Cardiac muscle cell (in vitro differentiated cells and primary cell): Measurements from ENCODE around the gene DPP10. TPM values are rescaled to one million over a fixed set of nuclear protein-coding genes. Genes with fewer than 3 reads are reported as not detected.

Experiments used
- DNase-seq, 2 donors: peaks; one replicate each; pipeline versions ENCODE4 v3.0.0 to v3.0.0-alpha.2; 2010 to 2017; ENCODE audit warnings: low read depth in 1 of 2, low spot score in 1 of 2
- H3K27ac ChIP-seq: fragments of 200-600 bp; sonication (generic); 2 replicates; pipeline ENCODE4 v1.5.1; 2016
- H3K27me3 ChIP-seq: fragments of 200-600 bp; sonication (generic); 2 replicates; pipeline ENCODE4 v1.6.0; 2016; ENCODE audit warnings: control low read depth
- H3K36me3 ChIP-seq: fragments of 200-600 bp; sonication (generic); 2 replicates; pipeline ENCODE4 v1.5.1; 2016; ENCODE audit warnings: control low read depth
- H3K4me1 ChIP-seq: fragments of 200-600 bp; sonication (generic); 2 replicates; pipeline ENCODE4 v1.8.1; 2017; ENCODE audit warnings: low read depth, mild to moderate bottlenecking, mixed run types
- H3K4me3 ChIP-seq: fragments of 200-600 bp; sonication (generic); 2 replicates; pipeline ENCODE4 v1.5.1; 2016; ENCODE audit warnings: mild to moderate bottlenecking
- H3K9me3 ChIP-seq: fragments of 200-600 bp; sonication (generic); 2 replicates; pipeline ENCODE4 v1.5.1; 2017; ENCODE audit warnings: low read depth, mild to moderate bottlenecking, control low read depth
- polyA plus RNA-seq: library from polyadenylated mRNA; unstranded; fragments of >200 nt; fragmentation: Nextera tagmentation; extraction: Ambion mirVana; gene quantifications from 2 replicates; pipeline ENCODE4 v1.2.1, GENCODE V29; 2016
- total RNA-seq: library from RNA; depleted of rRNA; stranded (reverse); fragments of >200 nt; gene quantifications from 2 replicates; pipeline ENCODE4 v1.2.3, GENCODE V29; 2016
- TF ChIP-seq, protein P1 (sequence below): IDR thresholded peaks from 2 replicates; pipeline ENCODE4 v1.5.1; 2012; ENCODE audit warnings: low read depth, mild to moderate bottlenecking, low read length

DPP10 gene
- total and polyA plus RNA-seq, 2 experiments from 2014 or later = 1.1 to 1.4 TPM

DNA sequence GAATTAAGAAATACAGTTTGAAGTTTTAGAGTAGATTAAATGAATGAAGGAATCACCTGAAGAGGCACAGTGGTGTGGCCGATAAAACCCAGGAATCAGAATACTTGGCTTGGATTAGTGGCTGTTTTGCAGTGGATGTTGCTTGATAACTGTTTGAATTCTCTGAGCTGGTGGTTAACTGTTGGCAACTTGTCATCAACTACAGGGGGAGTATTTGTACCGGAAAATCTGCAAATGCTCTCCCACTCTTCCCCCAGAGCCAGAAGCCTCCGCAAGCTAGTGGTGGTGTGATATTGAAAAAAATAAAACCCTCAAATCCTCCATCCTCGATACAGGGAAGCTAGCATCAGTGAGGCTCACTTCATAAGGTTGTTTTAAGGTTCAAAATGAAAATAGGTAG, 326.7 kb downstream of the DPP10 start:
- H3K27ac ChIP-seq = no peak overlapping the region
- DNase-seq = no peak
- H3K27me3 ChIP-seq = no peaks in the 10 kb centered on the region
- TF ChIP-seq, protein P1, sequence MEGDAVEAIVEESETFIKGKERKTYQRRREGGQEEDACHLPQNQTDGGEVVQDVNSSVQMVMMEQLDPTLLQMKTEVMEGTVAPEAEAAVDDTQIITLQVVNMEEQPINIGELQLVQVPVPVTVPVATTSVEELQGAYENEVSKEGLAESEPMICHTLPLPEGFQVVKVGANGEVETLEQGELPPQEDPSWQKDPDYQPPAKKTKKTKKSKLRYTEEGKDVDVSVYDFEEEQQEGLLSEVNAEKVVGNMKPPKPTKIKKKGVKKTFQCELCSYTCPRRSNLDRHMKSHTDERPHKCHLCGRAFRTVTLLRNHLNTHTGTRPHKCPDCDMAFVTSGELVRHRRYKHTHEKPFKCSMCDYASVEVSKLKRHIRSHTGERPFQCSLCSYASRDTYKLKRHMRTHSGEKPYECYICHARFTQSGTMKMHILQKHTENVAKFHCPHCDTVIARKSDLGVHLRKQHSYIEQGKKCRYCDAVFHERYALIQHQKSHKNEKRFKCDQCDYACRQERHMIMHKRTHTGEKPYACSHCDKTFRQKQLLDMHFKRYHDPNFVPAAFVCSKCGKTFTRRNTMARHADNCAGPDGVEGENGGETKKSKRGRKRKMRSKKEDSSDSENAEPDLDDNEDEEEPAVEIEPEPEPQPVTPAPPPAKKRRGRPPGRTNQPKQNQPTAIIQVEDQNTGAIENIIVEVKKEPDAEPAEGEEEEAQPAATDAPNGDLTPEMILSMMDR = no peak
- H3K4me1 ChIP-seq = no peaks in the 10 kb centered on the region
- no peak overlapping the region for H3K4me3 ChIP-seq
- no peaks in the 10 kb centered on the region for H3K36me3 ChIP-seq
- H3K9me3 ChIP-seq = no peaks in the 10 kb centered on the region

DNA sequence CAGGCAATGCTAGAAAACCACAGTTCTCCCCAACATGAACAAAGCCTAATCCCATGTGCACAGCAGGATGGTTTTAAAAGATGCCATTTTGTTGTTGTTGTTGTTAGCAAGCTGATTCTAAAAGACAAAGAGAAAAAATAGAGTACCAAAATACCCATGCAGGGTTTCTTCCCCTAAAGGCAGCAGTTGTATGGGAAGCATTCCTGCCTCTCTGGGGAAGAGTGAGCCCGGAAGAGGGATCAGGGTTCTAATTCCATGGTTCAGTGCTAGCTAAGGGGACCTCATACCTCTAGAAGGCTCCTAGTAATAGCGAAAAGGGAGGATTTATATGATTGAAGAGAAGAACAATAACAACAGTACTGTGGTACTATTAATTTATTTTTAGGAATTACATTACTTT, 327.6 kb downstream of the DPP10 start:
- no peak for DNase-seq
- H3K27me3 ChIP-seq = no peaks in the 10 kb centered on the region
- H3K36me3 ChIP-seq = no peaks in the 10 kb centered on the region
- no peak overlapping the region for H3K27ac ChIP-seq
- H3K4me3 ChIP-seq = no peak overlapping the region
- H3K4me1 ChIP-seq = no peaks in the 10 kb centered on the region
- H3K9me3 ChIP-seq = no peaks in the 10 kb centered on the region
- TF ChIP-seq, protein P1 = no peak

GRCh38 chr2:114784046-114784445, 341.6 kb downstream of the DPP10 start:
- Histone ChIP-seq H3K4me1 (peaks cover 7% of the 10 kb centered on the region), H3K27me3 (no peaks in the 10 kb centered on the region), H3K9me3 (no peaks in the 10 kb centered on the region), H3K27ac (no peak overlapping the region), H3K4me3 (no peak overlapping the region), H3K36me3 (no peaks in the 10 kb centered on the region)
- TF ChIP-seq, protein P1 = no peak
- no peak for DNase-seq

DNA sequence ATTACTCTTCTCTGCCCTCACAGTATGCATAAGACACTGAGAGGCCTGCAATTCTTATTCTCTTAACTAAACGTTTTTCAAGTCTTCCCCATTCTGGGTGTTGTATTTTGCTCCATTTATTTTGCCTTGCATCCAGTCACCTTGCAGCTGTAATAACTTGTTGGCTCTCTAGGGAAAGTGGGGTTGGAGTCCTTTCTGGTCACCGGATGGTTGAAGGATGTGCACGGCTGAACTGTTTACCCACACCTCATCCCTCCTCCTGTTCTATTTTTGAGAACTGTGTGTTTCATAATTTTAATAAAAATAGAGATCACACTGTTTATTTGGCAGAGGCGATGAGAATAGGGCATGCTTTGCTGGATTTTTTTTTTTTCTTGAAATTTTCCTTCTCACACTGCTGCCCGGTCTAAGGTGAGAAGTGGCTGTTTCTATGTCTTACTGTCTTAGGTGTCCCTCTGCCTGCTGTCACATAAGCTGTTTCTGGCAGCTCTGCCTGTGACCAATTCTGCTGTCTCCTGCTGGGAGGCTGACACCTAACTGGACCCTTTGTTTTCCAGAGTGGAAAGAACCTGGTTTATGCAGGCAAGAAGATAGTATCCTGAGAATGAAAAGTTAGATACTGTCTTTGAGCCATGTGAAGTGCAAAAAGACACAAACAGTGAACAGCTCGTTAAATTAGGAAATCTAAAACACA, 342.6 kb downstream of the DPP10 start:
- Histone ChIP-seq H3K9me3 (no peaks in the 10 kb centered on the region), H3K4me1 (peaks cover 7% of the 10 kb centered on the region), H3K4me3 (no peak overlapping the region), H3K27ac (no peak overlapping the region), H3K36me3 (no peaks in the 10 kb centered on the region), H3K27me3 (no peaks in the 10 kb centered on the region)
- DNase-seq = no peak
- TF ChIP-seq, protein P1 = no peak

DNA sequence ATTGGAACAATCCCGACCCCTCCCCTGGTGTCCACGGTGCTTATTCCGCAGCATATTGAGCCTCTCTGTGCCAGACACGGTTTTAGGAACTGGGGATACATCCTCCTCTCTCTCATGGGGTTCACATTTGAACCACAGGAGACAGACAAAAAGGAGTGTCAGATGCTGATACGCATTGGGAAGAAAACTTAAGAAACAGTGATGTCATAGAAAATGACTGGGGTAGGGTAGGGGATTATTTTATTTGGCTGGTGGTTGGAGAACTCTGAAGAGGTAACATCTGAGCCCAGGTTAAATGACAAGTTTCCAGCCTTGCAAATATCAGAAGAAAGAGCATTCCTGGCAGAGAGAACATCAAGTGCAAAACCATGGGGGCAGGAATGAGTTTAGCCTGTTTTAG, 344.5 kb downstream of the DPP10 start:
- Histone ChIP-seq H3K4me3 (no peak overlapping the region), H3K4me1 (peaks cover 7% of the 10 kb centered on the region), H3K27ac (no peak overlapping the region), H3K9me3 (no peaks in the 10 kb centered on the region), H3K36me3 (no peaks in the 10 kb centered on the region), H3K27me3 (no peaks in the 10 kb centered on the region)
- TF ChIP-seq, protein P1 = no peak
- no peak for DNase-seq

DNA sequence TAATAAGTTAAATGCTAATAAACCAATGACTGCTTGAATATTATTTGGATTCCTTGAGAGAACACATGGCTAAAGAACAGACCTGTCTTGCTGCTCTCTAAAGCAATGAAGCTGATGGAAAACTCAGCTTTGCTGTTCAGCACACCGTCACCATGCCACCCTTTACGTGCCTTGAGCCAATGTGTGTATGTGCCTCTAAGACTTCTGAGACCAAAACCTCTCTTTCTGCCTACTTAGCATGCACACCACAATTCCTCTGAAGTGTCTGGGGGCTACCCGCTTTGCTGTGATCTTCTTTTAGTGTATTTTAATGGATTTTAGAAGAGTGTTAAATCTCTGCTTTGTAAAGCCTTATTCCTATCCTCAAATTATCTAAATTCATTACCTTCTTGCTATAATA, 345.0 kb downstream of the DPP10 start:
- H3K36me3 ChIP-seq = no peaks in the 10 kb centered on the region
- H3K4me1 ChIP-seq = peaks cover 7% of the 10 kb centered on the region
- TF ChIP-seq, protein P1 = no peak
- H3K4me3 ChIP-seq = no peak overlapping the region
- no peaks in the 10 kb centered on the region for H3K9me3 ChIP-seq
- no peak for DNase-seq
- no peaks in the 10 kb centered on the region for H3K27me3 ChIP-seq
- no peak overlapping the region for H3K27ac ChIP-seq
